GM18907 (cell line): ENCODE results near the gene JUN.

Source experiments
- ATAC-seq: cut with Tn5 transposase; IDR thresholded peaks from one replicate; pipeline ENCODE4 v1.9.1; 2021; ENCODE audit warnings: mild to moderate bottlenecking, moderate library complexity; ENCODE audit not compliant: unreplicated experiment

Gene JUN

DNA sequence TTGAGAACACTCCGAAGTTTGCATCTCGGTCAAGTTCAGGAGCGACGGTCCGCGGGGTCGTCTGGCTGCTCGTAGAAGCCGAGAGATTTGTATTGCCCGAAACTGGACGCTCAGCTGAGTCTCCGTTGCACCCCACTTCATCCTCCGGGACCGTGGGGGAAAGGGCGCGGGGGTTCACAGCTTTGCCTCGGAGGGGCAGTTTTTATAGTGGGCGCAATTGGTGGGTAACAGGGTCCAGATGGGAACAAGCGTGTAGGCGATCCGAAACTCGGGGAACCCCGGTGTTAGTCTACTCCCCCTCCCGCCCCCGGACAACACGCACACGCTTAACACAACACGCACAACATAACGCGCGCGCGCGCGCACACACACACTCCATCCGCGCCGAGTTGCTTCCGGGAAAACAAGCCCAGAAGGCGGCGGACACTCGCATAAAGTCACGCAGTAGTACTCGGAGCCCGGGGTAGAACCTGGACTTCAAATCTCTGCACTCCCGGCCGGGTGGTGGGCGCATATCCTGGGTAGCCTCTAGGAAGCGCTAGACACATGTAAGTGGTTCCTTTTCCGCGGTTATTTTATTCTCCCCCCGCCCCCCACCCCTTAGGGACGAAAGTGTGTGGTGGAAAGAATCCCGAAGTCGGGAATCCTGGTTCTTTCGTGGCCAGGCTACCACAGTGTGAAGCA lies 1.1 kb upstream of the JUN start:
- ATAC-seq, result peak; percentile 8

DNA sequence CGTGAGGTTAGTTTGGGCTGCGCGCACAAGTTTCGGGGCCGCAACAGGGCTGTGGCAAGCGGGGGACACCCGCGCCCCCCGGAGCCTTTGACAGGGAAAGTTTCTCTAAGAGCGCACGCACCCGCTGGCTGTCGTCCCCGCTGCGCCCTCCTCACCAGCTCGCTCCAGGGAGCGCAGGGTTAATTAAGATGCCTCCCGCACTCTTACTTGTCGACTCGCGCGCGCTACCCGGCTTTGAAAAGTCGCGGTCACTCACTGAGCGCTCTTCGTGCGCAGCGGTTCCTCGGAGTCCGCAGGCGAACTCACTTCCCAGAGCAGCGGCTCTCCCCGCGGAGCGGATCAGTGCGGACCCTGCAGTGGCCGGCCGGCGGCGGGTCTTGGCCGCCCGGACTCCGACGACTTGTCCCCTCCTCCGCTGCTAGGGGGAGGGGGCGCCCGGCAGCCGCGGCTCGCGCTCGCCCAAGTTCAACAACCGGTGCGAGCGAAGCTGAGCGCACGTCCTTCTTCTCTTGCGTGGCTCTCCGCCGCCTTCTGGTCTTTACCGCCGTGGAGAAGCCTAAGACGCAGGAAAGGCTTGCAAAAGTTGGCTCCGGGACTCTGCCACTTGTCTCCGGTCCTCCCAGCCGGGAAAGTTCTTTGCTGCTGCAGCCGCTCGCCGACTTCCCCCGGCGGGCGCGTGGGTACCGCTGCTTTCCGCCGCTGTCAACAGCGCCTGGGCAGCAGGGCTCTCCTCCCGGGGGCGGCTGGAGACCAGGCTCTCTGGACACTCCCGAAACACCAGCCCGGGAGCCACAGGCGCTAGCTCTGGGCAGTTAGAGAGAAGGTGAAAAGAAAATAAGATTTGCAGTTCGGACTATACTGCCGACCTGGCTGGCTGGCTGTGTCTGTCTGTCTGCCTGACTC lies 506 bp downstream of the JUN start:
- peak; percentile 25 for ATAC-seq

DNA sequence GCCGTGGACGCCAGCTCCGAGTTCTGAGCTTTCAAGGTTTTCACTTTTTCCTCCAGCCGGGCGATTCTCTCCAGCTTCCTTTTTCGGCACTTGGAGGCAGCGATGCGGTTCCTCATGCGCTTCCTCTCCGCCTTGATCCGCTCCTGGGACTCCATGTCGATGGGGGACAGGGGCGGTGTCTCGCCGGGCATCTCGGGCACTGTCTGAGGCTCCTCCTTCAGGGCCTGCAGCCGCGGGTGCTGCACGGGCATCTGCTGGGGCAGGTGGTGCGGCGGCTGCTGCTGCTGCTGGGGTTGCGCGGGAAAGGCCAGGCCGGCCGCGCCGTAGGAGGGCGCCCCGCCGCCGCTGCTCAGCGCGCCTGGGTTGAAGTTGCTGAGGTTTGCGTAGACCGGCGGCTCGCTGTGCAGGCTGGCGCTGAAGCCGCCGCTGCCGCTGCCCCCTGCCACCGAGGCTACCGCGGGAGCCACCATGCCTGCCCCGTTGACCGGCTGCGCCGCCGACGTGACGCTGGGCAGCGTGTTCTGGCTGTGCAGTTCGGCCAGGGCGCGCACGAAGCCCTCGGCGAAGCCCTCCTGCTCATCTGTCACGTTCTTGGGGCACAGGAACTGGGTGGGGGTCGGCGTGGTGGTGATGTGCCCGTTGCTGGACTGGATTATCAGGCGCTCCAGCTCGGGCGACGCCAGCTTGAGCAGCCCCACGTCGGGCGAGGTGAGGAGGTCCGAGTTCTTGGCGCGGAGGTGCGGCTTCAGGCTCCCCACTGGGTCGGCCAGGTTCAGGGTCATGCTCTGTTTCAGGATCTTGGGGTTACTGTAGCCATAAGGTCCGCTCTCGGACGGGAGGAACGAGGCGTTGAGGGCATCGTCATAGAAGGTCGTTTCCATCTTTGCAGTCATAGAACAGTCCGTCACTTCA lies 1.4 kb downstream of the JUN start:
- no peak for ATAC-seq

DNA sequence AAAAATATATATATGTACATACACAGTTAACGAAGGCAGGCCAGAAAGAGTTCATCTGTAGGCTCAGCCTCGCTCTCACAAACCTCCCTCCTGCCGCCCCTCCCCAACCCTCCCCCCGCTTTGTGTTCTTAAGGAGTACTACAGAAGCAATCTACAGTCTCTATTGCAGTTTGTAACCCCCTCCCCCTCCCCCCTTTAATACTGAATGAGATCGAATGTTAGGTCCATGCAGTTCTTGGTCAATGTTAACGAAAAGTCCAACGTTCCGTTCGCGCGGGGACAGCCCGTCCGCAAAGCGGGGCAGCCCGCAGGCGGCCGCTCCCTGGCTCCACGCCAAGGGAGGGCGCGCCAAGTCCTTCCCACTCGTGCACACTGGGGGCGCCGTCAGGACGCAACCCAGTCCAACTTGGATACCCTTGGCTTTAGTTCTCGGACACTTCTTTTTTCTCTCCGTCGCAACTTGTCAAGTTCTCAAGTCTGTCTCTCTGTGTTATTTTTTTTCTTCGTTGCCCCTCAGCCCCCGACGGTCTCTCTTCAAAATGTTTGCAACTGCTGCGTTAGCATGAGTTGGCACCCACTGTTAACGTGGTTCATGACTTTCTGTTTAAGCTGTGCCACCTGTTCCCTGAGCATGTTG lies 2.2 kb downstream of the JUN start:
- ATAC-seq, result no peak

DNA sequence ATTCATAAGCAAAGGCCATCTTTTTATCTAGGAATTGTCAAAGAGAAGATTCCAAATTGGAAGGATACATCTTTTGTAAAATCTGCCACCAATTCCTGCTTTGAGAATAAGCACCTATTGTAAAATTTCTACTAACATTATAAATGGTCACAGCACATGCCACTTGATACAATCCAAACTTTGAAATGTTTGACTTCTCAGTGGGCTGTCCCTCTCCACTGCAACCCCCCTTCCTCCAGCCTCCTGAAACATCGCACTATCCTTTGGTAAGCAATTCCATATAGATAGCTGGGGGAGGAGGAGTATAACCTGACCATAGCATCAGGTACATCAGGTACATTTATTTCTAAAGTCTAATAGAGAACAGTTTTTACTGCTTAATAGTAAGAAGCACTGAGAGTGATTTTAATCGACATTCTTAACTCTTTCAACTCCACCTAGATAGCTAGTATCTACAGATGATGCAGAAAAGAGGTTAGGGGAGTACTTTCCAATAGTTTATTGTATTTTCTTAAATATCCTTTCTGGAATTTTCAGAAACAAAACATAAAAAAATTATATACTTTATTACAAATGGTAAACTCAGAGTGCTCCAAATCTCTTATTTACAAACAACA lies 2.9 kb downstream of the JUN start:
- ATAC-seq, result no peak

DNA sequence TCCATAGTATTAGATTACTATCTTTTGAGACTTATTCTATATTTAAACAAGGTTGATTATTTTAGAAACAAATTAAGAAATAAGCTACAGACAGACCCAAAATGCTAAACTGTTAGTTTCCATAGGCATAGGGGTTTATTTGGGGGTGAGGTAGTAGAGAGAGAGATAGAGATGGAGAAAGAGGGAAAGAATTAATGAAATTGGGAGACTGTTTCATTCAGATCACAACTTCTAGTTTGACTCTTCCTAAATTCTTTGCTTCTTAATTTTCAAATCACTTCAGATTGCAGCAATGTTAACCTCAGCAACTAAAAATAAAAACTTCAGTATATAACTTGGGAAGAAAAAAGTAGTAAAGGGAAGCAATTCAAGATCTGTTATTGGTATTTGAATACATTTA lies 3.4 kb downstream of the JUN start:
- no peak for ATAC-seq

DNA sequence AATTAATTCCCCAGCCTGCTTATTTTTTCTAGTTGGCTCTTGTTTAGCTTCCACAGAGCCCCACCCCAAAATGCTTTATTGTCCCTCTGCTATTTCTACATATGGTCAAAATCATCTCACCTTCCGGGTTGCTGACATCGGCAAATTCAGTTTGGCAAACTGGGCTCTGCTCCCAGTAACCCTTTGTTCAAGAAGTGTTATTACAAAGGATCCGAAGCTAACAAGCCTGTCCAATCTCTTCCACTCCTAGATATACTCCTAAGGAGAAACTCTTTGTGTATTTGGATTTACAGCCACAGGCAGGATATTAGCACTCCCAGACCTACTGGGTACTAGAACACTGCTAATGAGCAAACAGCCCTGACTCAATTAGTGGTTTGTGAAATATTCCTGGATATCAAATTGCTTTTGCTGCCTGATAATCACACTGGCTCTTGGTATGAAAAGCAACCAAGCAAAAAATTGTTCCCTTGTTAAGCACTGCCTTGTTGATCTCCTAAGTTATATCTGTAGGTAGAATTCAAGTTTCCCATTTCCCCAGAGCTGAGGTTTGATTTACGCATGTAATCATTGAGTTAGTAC lies 4.0 kb downstream of the JUN start:
- ATAC-seq, result no peak

DNA sequence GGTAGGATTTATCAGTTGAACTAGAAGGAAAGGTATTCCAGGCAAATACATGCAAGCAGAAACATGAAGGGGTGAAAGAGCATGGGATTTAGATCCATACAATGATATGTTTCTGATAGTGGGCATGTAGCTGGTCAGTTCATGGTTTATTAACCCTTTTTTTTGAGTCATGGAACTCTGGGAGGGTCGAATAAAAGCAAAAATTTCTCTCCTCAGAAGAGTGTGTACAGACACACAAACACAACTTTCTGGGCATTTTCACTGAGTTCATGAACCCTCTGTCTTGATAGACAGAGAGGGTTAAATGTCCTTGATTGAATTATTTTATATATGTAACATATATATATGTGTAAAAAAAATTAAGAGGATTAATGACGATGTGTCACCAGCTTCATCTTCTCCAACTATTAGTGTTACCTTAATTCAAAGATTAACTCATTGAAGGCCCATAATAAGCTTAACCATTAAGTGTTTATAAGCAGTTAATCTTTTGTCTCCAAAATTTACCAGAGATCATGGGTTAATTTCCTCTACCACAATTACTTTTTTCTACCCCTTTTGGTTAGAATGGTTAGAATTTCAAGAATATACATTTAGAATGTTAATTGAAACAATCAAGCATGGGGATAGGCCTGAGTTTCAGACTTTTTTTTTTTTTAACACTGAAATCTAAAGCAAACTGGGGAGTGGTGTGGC lies 4.6 kb downstream of the JUN start:
- no peak for ATAC-seq

DNA sequence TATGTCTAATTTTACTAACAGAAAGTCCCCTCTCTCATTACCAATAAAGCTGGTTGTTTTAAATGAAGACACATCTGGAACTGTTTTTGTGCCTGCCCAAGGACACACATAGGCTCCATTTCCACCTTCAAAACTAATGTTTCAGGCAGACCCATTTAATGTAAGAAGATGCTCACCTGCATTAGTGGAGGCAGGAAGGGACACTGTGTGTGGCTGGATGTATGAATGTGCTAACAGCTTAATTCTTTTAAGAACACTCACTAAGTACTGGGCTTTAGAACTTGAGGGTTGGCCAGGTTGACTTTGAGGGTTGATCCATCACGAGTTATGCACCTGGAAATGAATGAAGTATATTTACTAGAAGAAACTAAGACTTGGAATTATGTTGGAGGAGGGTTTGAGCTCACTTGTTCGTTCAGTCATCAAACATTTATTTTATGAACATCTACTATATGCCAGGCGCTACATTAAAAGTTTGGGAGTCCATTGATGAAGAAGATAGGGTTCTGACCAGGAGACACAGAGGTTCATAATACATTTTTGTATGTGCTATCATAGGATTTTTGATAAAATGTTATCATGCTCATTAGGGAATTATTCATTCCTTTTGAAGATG lies 5.4 kb downstream of the JUN start:
- ATAC-seq, result no peak

DNA sequence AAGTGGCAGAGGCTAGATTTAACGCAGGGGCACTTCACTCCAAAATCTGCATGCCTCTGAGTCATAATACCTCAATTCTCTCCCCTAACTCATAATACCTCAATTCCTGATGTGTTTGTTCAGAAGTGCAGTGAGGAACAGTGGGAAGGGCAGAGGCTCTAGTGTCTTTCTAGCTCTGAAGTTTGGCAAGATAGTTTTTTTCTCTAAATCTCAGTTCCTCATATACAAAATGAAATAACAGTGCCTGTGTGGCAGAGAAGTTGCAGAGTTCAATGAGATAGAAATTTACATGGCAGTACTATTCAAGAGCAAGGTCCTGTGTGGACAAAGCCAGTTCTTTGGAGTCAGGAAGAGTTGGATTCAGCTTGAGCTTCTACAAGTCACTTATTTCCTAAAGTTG lies 9.8 kb downstream of the JUN start:
- no peak for ATAC-seq

DNA sequence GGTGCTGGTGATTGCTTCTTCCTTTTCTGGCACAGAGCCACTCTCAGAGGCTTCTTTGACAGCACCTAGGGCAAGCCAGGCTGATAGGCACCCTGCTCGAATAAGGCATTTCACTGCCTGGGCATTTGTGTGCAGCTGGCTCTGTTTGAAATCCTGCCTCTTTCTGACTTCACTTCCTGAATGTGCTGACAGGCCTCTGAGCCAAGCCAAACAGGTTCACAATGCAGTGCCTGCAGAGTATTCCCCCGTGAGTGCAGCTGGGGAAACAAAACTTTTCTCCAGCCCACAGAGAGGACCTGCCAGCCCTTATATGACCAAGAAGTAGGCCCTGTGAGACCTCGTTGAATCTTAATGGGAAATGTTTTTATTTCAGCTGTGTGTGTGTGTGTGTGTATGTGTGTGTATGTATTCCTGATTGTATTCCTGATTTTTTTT lies 10.4 kb downstream of the JUN start:
- ATAC-seq, result peak; percentile 87

DNA sequence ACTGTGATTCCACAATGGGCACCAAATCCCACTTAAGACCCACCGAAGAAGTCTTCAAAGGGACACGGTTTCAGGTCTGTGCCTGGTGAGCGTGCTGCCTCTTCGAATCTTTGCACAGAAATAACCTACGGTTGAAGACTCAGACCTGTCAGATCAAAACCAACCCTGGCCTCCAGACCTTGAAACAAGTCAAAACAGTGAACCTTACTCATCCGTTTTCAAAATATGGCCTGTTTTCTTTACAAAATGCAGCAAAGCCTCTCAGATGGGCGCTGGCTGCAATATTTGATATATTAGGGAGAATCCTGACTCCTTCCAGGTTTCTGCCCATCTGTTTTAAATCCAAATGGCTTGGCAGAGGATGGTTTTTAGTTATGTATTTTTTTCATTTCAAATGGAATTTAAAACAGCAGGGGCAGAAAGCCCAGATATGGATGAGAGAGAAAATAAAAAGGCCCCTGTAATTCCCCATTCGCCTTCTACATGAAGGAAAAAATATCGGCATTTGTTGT lies 14.0 kb downstream of the JUN start:
- no peak for ATAC-seq

DNA sequence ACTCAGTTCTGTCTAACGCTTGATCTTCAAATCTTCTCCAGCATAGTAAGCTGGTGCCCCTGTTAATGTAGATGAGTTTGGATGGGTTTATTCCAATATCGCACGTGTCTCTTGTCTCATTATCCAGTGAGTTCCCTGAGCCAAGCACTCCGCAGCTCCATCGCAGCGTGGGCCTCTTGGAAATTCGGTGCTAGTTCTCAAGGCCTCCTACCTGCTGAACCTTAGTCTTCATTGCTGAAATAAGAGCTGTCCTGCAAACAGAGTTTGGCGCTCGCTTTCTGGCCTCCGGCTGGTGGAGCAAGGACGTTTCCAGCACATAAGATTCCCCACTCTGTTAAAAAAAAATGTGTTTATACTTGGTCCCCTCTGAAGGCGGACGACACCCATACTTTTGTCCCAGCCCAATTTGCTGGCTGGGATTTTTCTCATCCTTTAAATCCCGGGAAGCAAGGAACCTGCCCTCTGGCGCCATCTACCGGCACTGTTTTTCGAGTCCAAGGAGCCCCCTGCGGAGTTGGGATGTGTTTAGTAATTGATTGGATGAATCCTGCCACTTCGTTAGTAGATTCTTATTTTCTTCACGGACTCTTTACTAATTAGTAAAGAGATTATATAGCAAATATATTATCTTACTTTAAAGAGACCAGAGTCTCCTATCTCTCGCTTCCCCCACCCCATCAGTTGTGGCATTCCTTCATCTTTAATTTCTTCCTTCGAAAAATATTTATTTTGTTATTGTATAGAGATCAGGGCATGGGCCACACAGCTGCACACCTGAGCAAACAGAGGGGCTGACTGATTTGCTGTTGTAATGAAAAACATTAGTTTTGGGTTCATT lies 14.7 kb downstream of the JUN start:
- ATAC-seq, result no peak

DNA sequence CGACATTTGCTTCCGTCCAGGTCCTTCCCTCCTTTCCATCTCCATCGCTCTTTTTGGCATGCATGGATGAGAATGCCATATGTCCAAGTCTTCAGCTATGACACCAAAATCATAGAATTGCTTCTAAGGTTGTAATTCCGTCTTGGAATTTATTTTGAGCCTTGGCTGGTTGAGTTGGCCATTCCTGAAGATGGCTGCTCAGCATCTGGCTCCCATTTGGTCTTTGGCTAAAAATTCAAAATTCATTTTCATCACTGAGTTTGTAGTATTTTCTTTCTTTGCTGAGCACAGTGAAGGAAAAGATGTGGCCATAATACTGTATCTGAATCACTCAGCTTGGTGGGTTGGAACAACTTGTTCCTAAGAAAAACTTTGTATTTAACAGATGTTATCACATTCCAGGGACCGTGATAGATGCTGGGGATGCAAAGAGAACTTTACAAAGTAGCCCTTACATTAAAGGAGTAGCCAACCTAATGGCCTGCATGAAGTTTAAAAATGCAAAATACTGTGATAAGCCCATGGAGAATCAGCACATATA lies 15.6 kb downstream of the JUN start:
- no peak for ATAC-seq

DNA sequence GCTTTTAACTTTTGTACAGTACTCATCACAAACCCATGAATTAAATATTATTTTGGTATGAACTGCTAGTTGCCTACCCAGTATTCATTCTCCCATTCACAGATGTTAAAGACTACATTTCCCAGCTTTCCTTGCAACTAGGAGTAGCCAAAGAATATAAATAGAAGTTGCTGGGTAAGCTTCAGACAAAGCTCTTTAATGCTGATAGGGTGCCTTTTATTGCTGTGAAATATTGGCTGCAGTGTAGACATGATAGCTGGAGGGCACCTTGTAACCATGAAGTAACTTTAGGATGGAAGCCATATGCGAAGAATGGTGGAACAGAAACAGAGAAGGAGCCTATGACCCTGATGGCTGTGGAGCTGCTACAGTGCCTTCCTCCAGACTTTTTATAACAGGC lies 16.7 kb downstream of the JUN start:
- ATAC-seq, result no peak

DNA sequence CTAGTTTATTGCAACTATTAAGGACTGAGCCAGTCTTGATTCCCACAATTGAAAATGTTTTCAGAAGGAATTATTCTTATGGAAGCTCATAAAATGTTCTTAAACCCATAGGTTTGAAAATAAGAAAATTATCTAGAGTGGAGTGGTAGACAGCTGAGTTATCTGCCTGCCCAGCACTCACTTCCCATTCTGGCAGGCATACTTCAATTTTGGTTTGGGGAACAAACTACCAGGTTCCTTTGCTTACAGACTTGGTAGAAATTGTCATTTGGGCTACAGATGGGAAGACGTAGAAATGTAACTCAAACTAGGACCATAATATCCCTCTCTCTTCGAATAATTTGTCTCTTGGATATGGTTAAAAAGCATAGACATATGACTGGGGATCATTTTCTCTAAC lies 18.4 kb downstream of the JUN start:
- ATAC-seq, result no peak

DNA sequence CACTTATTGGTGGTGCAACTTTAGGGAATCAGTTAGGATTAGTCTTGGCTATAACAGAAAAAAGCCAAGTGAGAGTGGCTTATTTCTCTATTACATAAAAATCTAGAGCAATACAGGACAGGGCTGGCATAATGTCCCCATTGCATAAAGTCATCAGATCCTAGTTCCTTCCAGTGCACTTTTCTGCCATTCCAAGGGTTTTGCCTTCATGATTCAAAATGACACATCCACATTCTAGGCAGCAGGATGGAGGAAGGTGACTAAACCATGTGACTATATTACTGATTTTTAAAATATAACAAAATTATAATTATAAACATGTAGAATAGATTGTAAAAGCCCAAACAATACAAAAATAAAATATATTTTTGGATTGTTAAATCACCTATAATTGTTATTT lies 18.8 kb downstream of the JUN start:
- no peak for ATAC-seq
